B cell (primary cell): Measurements from ENCODE around the gene ZNF319. TPM values are rescaled to one million over a fixed set of nuclear protein-coding genes. Genes with fewer than 3 reads are reported as not detected.
"Not testable (repeated sequence)": the region's sequence is repeated elsewhere in the genome, so short reads cannot be mapped to it uniquely, and the experiment has no call there.

Experiments used
- ATAC-seq: fragments of 200-7000 bp; cut with Tn5 transposase; one replicate; pipeline ENCODE4 v1.10.0; 2021; ENCODE audit warnings: low read depth, mild to moderate bottlenecking, moderate number of reproducible peaks, moderate library complexity
- CTCF ChIA-PET: fragments of 350-600 bp; sonication (Branson Sonifier 250); formaldehyde crosslinking; loops from one replicate; lab custom pipeline; 2021; ENCODE audit warnings: antibody characterized with exemption, inconsistent platforms; lab: Charles Lee
- POLR2A ChIA-PET: fragments of 350-600 bp; sonication (Branson Sonifier 250); formaldehyde crosslinking; loops from one replicate; lab custom pipeline; 2021; ENCODE audit warnings: antibody characterized with exemption; lab: Charles Lee
- DNase-seq: peaks from one replicate; pipeline ENCODE4 v3.0.0; 2013
- H2AFZ ChIP-seq: 2 replicates; pipeline ENCODE4 v1.6.1; 2012; ENCODE audit warnings: mild to moderate bottlenecking, low read depth, low read length; ENCODE audit not compliant: insufficient read depth, poor library complexity, severe bottlenecking
- H3K27ac ChIP-seq, 2 donors: 1 replicate in 1 of 2; 2 replicates in 1 of 2; pipeline ENCODE4 v1.5.1; 2012 to 2013; ENCODE audit warnings: low read length in 2 of 2, mild to moderate bottlenecking in 2 of 2, moderate library complexity in 1 of 2
- H3K27me3 ChIP-seq, 4 experiments: fragments of 200-600 bp in 1 of 4; sonication (generic) in 1 of 4; replicated peaks in 1 of 4; 1 replicate in 2 of 4; 2 replicates in 2 of 4; pipeline versions ENCODE4 v1.6.1 to v1.7.0; 2013 to 2016; ENCODE audit warnings: low read length in 3 of 4, mild to moderate bottlenecking in 2 of 4, mixed read lengths in 1 of 4, moderate library complexity in 1 of 4; ENCODE audit not compliant: insufficient read depth in 4 of 4, control insufficient read depth in 3 of 4; ENCODE audit errors: control extremely low read depth in 1 of 4
- H3K36me3 ChIP-seq, 2 experiments: replicated peaks in 1 of 2; 1 replicate in 1 of 2; 2 replicates in 1 of 2; pipeline versions ENCODE4 v1.6.1 to v1.7.1; 2013; ENCODE audit warnings: low read length in 1 of 2; ENCODE audit not compliant: insufficient read depth in 2 of 2, control insufficient read depth in 1 of 2; ENCODE audit errors: control extremely low read depth in 1 of 2, extremely low read depth in 1 of 2
- H3K4me1 ChIP-seq, 2 donors: fragments of 200-600 bp in 1 of 2; sonication (generic) in 1 of 2; 1 replicate in 1 of 2; 2 replicates in 1 of 2; pipeline versions ENCODE4 v1.5.1 to v1.6.1; 2013 to 2017; ENCODE audit warnings: low read length in 2 of 2; ENCODE audit not compliant: control insufficient read depth in 2 of 2, insufficient read depth in 2 of 2
- H3K4me2 ChIP-seq: replicated peaks from 2 replicates; pipeline ENCODE3; 2012; ENCODE audit warnings: mild to moderate bottlenecking, low read depth, low read length; ENCODE audit not compliant: poor library complexity, severe bottlenecking
- H3K4me3 ChIP-seq, 5 experiments: fragments of 200-600 bp in 1 of 5; sonication (generic) in 1 of 5; 1 replicate in 3 of 5; 2 replicates in 2 of 5; pipeline versions ENCODE4 v1.5.1 to v1.7.0; 2011 to 2016; ENCODE audit warnings: low read length in 4 of 5, mild to moderate bottlenecking in 4 of 5, low read depth in 2 of 5, control low read depth in 1 of 5, moderate library complexity in 1 of 5; ENCODE audit not compliant: insufficient read depth in 1 of 5; ENCODE audit errors: control extremely low read depth in 1 of 5, extremely low read depth in 1 of 5
- H3K79me2 ChIP-seq: fragments of 200-600 bp; sonication (generic); one replicate; pipeline ENCODE4 v1.6.0; 2016; ENCODE audit warnings: low read length; ENCODE audit not compliant: control insufficient read depth, insufficient read depth
- H3K9ac ChIP-seq: fragments of 200-600 bp; sonication (generic); 2 replicates; pipeline ENCODE4 v1.6.1; 2017; ENCODE audit warnings: mild to moderate bottlenecking, low read length, moderate library complexity
- H3K9me3 ChIP-seq, 3 donors: one replicate each; pipeline versions ENCODE4 v1.6.1 to v1.7.1; 2013; ENCODE audit warnings: low read length in 2 of 3; ENCODE audit not compliant: control insufficient read depth in 2 of 3, insufficient read depth in 1 of 3; ENCODE audit errors: control extremely low read depth in 1 of 3
- H4K20me1 ChIP-seq: 2 replicates; pipeline ENCODE4 v1.6.0; 2012; ENCODE audit warnings: mild to moderate bottlenecking, low read length; ENCODE audit not compliant: insufficient read depth, control insufficient read depth, poor library complexity, severe bottlenecking
- H3K27ac Mint-ChIP-seq: one replicate; pipeline ENCODE4 v1.8.0; 2021; ENCODE audit warnings: mixed read lengths
- H3K27me3 Mint-ChIP-seq: one replicate; pipeline ENCODE4 v1.8.0; 2021; ENCODE audit warnings: mixed read lengths
- H3K4me1 Mint-ChIP-seq: one replicate; pipeline ENCODE4 v1.8.0; 2021; ENCODE audit warnings: mixed read lengths
- H3K4me3 Mint-ChIP-seq: one replicate; pipeline ENCODE4 v1.8.0; 2021; ENCODE audit warnings: mixed read lengths
- H3K9me3 Mint-ChIP-seq: one replicate; pipeline ENCODE4 v1.8.0; 2022; ENCODE audit warnings: mixed read lengths; ENCODE audit not compliant: insufficient read depth
- EZH2 ChIP-seq: IDR thresholded peaks from 2 replicates; pipeline ENCODE4 v1.6.1; 2012; ENCODE audit warnings: borderline replicate concordance, low read depth, mild to moderate bottlenecking, moderate library complexity, low read length; ENCODE audit not compliant: insufficient read depth, poor library complexity, severe bottlenecking
- WGBS: methylation state at CpG from one replicate; pipeline ENCODE4 v1.1.5; 2013; ENCODE audit warnings: missing lambda C conversion rate; ENCODE audit not compliant: insufficient coverage; 5-methylcytosine and 5-hydroxymethylcytosine counted together
- intact Hi-C: fragments of 100-400 bp; cut with micrococcal nuclease; formaldehyde crosslinking; loops from one replicate; pipeline ENCODE4 v1.10.0; 2022
- polyA plus RNA-seq: library from polyadenylated mRNA; depleted of rRNA; stranded (reverse); fragments of >200 nt; gene quantifications from 2 replicates; pipeline ENCODE4 v1.2.3, GENCODE V29; 2012
- total RNA-seq, 2 donors: library from RNA; stranded (reverse); fragments of 120-200 nt in 1 of 2; gene quantifications; 1 replicate in 1 of 2; 2 replicates in 1 of 2; pipeline versions ENCODE4 v1.2.3 to v1.2.4, GENCODE V29; 2013 to 2022
- TF ChIP-seq, protein P1 (sequence below): fragments of 200-600 bp; IDR thresholded peaks from one replicate; pipeline ENCODE4 v1.8.0; 2022; ENCODE audit warnings: antibody characterized with exemption, mild to moderate bottlenecking

The ZNF319 gene
- total and polyA plus RNA-seq, 2 donors (not counting 1 experiment from before 2014, with no cell fraction given) = 12.4 to 15.1 TPM

GRCh38 chr16:57981636-57982035 is 18.8 kb downstream of the ZNF319 start:
- intact Hi-C loops = no loop called here

DNA sequence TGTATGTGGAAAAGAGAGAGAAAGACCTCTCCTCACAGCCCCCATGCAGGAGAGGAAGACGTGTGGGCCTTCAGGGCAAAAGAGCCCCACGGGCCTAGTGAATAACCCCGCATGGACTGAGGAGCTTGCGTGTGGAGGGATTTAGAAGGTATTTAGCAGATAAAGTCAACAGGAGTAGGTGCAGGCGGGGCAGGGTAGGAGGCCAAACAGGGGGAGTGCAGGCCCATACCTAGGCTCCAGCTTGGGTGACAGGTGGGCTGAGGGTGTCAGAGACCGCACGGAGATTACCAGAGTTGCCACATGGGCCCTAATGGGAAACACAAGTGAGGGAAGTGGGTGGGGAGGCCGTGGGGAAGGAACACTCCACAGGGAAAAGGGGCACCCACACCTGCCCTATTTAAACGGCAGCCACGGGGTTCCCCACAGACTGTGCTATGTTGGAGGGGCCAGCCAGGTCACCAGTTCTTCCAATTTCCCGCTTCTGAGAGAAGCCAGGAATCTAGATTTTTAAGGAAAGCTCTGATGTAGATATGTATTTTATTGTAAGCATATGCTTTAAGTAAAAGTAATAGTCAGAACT is 21.4 kb downstream of the ZNF319 start:
- DNase-seq (no peak), ATAC-seq (no peak)
- peaks cover 0 to 3% (median 0%) of the 10 kb centered on the region in 3 donors for H3K9me3 ChIP-seq
- POLR2A ChIA-PET = interaction anchor here (0.6 kb wide), 1 partner anchor 704 kb away, joined by 10 read pairs; no protein-coding TSS in a partner anchor
- no peak overlapping the region for H3K4me3 ChIP-seq
- CTCF ChIA-PET = no interaction called here
- TF ChIP-seq EZH2 = no peak
- WGBS = 76% methylated on average over 9 of the region's 11 CpGs
- Mint-ChIP-seq H3K27me3 (peaks cover 21% of the 10 kb centered on the region), H3K9me3 (no peaks in the 10 kb centered on the region), H3K4me3 (no peak overlapping the region), H3K27ac (no peak overlapping the region), H3K4me1 (peaks cover 2% of the 10 kb centered on the region)
- H3K9ac ChIP-seq = no peak overlapping the region
- peaks cover 2 to 3% of the 10 kb centered on the region in 2 donors for H3K4me1 ChIP-seq
- no peak overlapping the region for H3K4me2 ChIP-seq
- no peaks in the 10 kb centered on the region for H4K20me1 ChIP-seq
- H3K36me3 ChIP-seq = no peaks in the 10 kb centered on the region
- no peak overlapping the region for H2AFZ ChIP-seq
- no peak overlapping the region for H3K27ac ChIP-seq
- no peaks in the 10 kb centered on the region for H3K79me2 ChIP-seq
- H3K27me3 ChIP-seq = peaks cover 0 to 6% (median 3%) of the 10 kb centered on the region in 4 experiments
- intact Hi-C loops = no loop called here

More at GRCh38 chr16:57981636-57982035, 18.8 kb downstream of the ZNF319 start:
- H3K9ac ChIP-seq = no peak overlapping the region
- TF ChIP-seq, protein P1, sequence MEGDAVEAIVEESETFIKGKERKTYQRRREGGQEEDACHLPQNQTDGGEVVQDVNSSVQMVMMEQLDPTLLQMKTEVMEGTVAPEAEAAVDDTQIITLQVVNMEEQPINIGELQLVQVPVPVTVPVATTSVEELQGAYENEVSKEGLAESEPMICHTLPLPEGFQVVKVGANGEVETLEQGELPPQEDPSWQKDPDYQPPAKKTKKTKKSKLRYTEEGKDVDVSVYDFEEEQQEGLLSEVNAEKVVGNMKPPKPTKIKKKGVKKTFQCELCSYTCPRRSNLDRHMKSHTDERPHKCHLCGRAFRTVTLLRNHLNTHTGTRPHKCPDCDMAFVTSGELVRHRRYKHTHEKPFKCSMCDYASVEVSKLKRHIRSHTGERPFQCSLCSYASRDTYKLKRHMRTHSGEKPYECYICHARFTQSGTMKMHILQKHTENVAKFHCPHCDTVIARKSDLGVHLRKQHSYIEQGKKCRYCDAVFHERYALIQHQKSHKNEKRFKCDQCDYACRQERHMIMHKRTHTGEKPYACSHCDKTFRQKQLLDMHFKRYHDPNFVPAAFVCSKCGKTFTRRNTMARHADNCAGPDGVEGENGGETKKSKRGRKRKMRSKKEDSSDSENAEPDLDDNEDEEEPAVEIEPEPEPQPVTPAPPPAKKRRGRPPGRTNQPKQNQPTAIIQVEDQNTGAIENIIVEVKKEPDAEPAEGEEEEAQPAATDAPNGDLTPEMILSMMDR = no peak
- TF ChIP-seq EZH2 = no peak
- H3K4me3 ChIP-seq = no peak overlapping the region
- peaks cover 7 to 16% of the 10 kb centered on the region in 2 donors for H3K4me1 ChIP-seq
- Mint-ChIP-seq H3K27ac (no peak overlapping the region), H3K27me3 (peaks cover 15% of the 10 kb centered on the region), H3K9me3 (no peaks in the 10 kb centered on the region), H3K4me1 (peaks cover 18% of the 10 kb centered on the region), H3K4me3 (no peak overlapping the region)
- H3K4me2 ChIP-seq = no peak overlapping the region
- H3K9me3 ChIP-seq = peaks cover 0 to 10% (median 0%) of the 10 kb centered on the region in 3 donors
- CTCF ChIA-PET = no interaction called here
- ATAC-seq (no peak), DNase-seq (no peak)
- H3K27ac ChIP-seq = no peak overlapping the region
- H3K36me3 ChIP-seq = no peaks in the 10 kb centered on the region
- POLR2A ChIA-PET = no interaction called here
- no peaks in the 10 kb centered on the region for H4K20me1 ChIP-seq
- H3K79me2 ChIP-seq = no peaks in the 10 kb centered on the region
- H3K27me3 ChIP-seq = peaks cover 0 to 14% (median 6%) of the 10 kb centered on the region in 4 experiments
- H2AFZ ChIP-seq = no peak overlapping the region
- WGBS = 89% methylated on average over 5 of the region's 7 CpGs

DNA sequence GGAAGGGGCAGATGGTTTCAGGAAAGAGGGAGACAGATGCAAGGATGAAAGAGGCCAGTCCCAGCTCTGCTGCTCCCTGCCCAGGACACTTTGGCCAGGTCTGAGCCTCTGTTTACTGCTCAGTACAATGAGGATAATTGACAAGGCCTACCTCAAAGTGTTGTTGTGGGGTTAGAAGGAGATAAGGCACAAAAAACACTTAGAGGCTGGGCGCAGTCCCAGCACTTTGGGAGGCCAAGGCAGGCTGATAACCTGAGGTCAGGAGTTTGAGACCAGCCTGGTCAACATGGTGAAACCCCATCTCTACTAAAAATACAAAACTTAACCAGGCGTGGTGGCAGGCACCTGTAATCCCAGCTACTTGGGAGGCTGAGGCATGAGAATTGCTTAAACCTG is 22.4 kb downstream of the ZNF319 start:
- H3K4me1 ChIP-seq, H3K4me3 Mint-ChIP-seq, H3K79me2 ChIP-seq, DNase-seq, H4K20me1 ChIP-seq, H3K9me3 ChIP-seq, H3K9ac ChIP-seq, H3K4me1 Mint-ChIP-seq, intact Hi-C loops, H3K27ac ChIP-seq, H3K4me3 ChIP-seq, H2AFZ ChIP-seq, H3K4me2 ChIP-seq, POLR2A ChIA-PET, H3K36me3 ChIP-seq, CTCF ChIA-PET, H3K9me3 Mint-ChIP-seq, H3K27ac Mint-ChIP-seq, ATAC-seq, H3K27me3 ChIP-seq: not testable (repeated sequence)
- peaks cover 25% of the 10 kb centered on the region for H3K27me3 Mint-ChIP-seq
- no CpG with 5 or more reads among the region's 2 CpGs for WGBS
